H1 (cell line): Measurements from ENCODE around the gene SAMM50. TPM values are rescaled to one million over a fixed set of nuclear protein-coding genes. Genes with fewer than 3 reads are reported as not detected.

Source experiments
- CTCF ChIA-PET: fragments of 300-600 bp; sonication (Branson Sonifier 250); formaldehyde crosslinking; loops from one replicate; lab custom pipeline; 2021; ENCODE audit not compliant: partially characterized antibody; lab: Charles Lee
- POLR2A ChIA-PET: fragments of 300-600 bp; sonication (Branson Sonifier 250); formaldehyde crosslinking; loops from one replicate; lab custom pipeline; 2021; ENCODE audit warnings: inconsistent platforms; ENCODE audit not compliant: partially characterized antibody; lab: Charles Lee
- DNase-seq, 2 experiments: peaks; one replicate each; pipeline versions ENCODE4 v3.0.0 to v3.0.0-alpha.2; 2010 to 2022; ENCODE audit warnings: low spot score in 2 of 2, low read depth in 1 of 2, mixed read lengths in 1 of 2
- FAIRE-seq: peaks from 2 replicates; lab custom pipeline; 2011; peaks lifted over from hg19 to GRCh38; lab: Jason Lieb, UNC
- H2AFZ ChIP-seq: 2 replicates; pipeline ENCODE4 v1.8.1; 2012; ENCODE audit warnings: low read length, inconsistent platforms
- H2AK5ac ChIP-seq: 2 replicates; pipeline ENCODE4 v1.6.1; 2013; ENCODE audit warnings: low read depth, low read length
- H2BK120ac ChIP-seq: replicated peaks from 2 replicates; pipeline ENCODE3; 2013; ENCODE audit warnings: low read depth, low read length, inconsistent platforms
- H2BK12ac ChIP-seq: 2 replicates; pipeline ENCODE4 v1.6.1; 2013; ENCODE audit warnings: low read depth, low read length
- H2BK15ac ChIP-seq: 2 replicates; pipeline ENCODE4 v1.6.1; 2013; ENCODE audit warnings: low read length
- H2BK20ac ChIP-seq: 2 replicates; pipeline ENCODE4 v1.6.1; 2013; ENCODE audit warnings: low read length
- H2BK5ac ChIP-seq: 2 replicates; pipeline ENCODE4 v1.6.1; 2013; ENCODE audit warnings: low read depth, low read length
- H3K14ac ChIP-seq: 2 replicates; pipeline ENCODE4 v1.6.1; 2013; ENCODE audit warnings: inconsistent platforms; ENCODE audit not compliant: insufficient read length
- H3K18ac ChIP-seq: 2 replicates; pipeline ENCODE4 v1.6.1; 2013; ENCODE audit warnings: low read length; ENCODE audit errors: extremely low read depth
- H3K23ac ChIP-seq: 2 replicates; pipeline ENCODE4 v1.6.1; 2013; ENCODE audit warnings: inconsistent platforms; ENCODE audit not compliant: insufficient read length
- H3K23me2 ChIP-seq: 2 replicates; pipeline ENCODE4 v1.6.1; 2013; ENCODE audit warnings: low read depth, low read length
- H3K27ac ChIP-seq: 2 replicates; pipeline ENCODE4 v1.6.1; 2011; ENCODE audit warnings: low read depth, low read length, inconsistent platforms
- H3K27me3 ChIP-seq, 4 experiments: replicated peaks in 1 of 4; 1 replicate in 1 of 4; 2 replicates in 3 of 4; pipeline versions ENCODE4 v1.6.1 to v1.8.1; 2011 to 2013; ENCODE audit warnings: low read length in 3 of 4, mild to moderate bottlenecking in 3 of 4, inconsistent platforms in 2 of 4, mixed read lengths in 2 of 4, moderate library complexity in 1 of 4; ENCODE audit not compliant: control insufficient read depth in 3 of 4, insufficient read depth in 3 of 4; ENCODE audit errors: extremely low read depth in 1 of 4
- H3K36me3 ChIP-seq, 4 experiments: 2 replicates each; pipeline versions ENCODE4 v1.6.1 to v1.8.1; 2011 to 2013; ENCODE audit warnings: mild to moderate bottlenecking in 4 of 4, low read length in 3 of 4, moderate library complexity in 2 of 4, control low read depth in 1 of 4, inconsistent platforms in 1 of 4; ENCODE audit not compliant: insufficient read depth in 4 of 4, control insufficient read depth in 2 of 4
- H3K4ac ChIP-seq: replicated peaks from 2 replicates; pipeline ENCODE3; 2013; ENCODE audit warnings: low read length, low read depth, mixed read lengths, inconsistent platforms; ENCODE audit not compliant: insufficient read length
- H3K4me1 ChIP-seq, 4 experiments: replicated peaks in 1 of 4; 1 replicate in 1 of 4; 2 replicates in 3 of 4; pipeline versions ENCODE4 v1.6.1 to v1.8.1; 2011 to 2013; ENCODE audit warnings: low read length in 3 of 4, inconsistent platforms in 2 of 4, mixed read lengths in 1 of 4; ENCODE audit not compliant: insufficient read depth in 4 of 4, control insufficient read depth in 3 of 4
- H3K4me2 ChIP-seq, 2 experiments: 2 replicates each; pipeline versions ENCODE4 v1.6.1 to v1.8.1; 2011 to 2013; ENCODE audit warnings: low read depth in 2 of 2, low read length in 2 of 2, control low read depth in 1 of 2, inconsistent platforms in 1 of 2, mild to moderate bottlenecking in 1 of 2; ENCODE audit not compliant: insufficient read depth in 1 of 2
- H3K4me3 ChIP-seq, 4 experiments: fragments of 200-600, 300-600 bp in 1 of 4; sonication (generic), shearing (Covaris generic), sonication (Bioruptor Twin) in 1 of 4; 2 replicates each; pipeline versions ENCODE4 v1.5.1 to v1.8.1; 2011 to 2016; ENCODE audit warnings: low read length in 4 of 4, low read depth in 3 of 4, control low read depth in 2 of 4, inconsistent platforms in 2 of 4, mild to moderate bottlenecking in 2 of 4, mixed read lengths in 1 of 4, moderate library complexity in 1 of 4; ENCODE audit not compliant: insufficient read depth in 2 of 4; ENCODE audit errors: extremely low read depth in 1 of 4
- H3K56ac ChIP-seq: replicated peaks from 2 replicates; pipeline ENCODE3; 2013; ENCODE audit warnings: low read depth, mild to moderate bottlenecking, mixed read lengths, low read length, inconsistent platforms; ENCODE audit not compliant: insufficient read length
- H3K79me1 ChIP-seq: 2 replicates; pipeline ENCODE4 v1.6.1; 2013; ENCODE audit warnings: low read depth, low read length, control low read depth
- H3K79me2 ChIP-seq, 2 experiments: 2 replicates each; pipeline versions ENCODE4 v1.6.1 to v1.8.1; 2012 to 2013; ENCODE audit warnings: low read length in 2 of 2, mild to moderate bottlenecking in 2 of 2, inconsistent platforms in 1 of 2; ENCODE audit not compliant: insufficient read depth in 2 of 2, control insufficient read depth in 1 of 2
- H3K9ac ChIP-seq, 4 experiments: replicated peaks in 1 of 4; 1 replicate in 1 of 4; 2 replicates in 3 of 4; pipeline versions ENCODE4 v1.6.1 to v1.8.1; 2011 to 2013; ENCODE audit warnings: low read depth in 3 of 4, low read length in 3 of 4, control low read depth in 2 of 4, mild to moderate bottlenecking in 2 of 4, moderate library complexity in 2 of 4, inconsistent platforms in 1 of 4; ENCODE audit errors: extremely low read depth in 1 of 4
- H3K9me3 ChIP-seq, 2 experiments: 2 replicates each; pipeline versions ENCODE4 v1.6.1 to v1.8.1; 2012 to 2013; ENCODE audit warnings: mild to moderate bottlenecking in 2 of 2, moderate library complexity in 2 of 2, control low read depth in 1 of 2, inconsistent platforms in 1 of 2, low read depth in 1 of 2, low read length in 1 of 2, mixed read lengths in 1 of 2; ENCODE audit not compliant: insufficient read depth in 2 of 2
- H4K20me1 ChIP-seq, 2 experiments: replicated peaks in 1 of 2; 2 replicates each; pipeline versions ENCODE3 to v1.8.1; 2011 to 2013; ENCODE audit warnings: inconsistent platforms in 2 of 2, low read length in 2 of 2, mild to moderate bottlenecking in 1 of 2; ENCODE audit not compliant: insufficient read depth in 2 of 2, control insufficient read depth in 1 of 2
- H4K5ac ChIP-seq: 2 replicates; pipeline ENCODE4 v1.6.1; 2013; ENCODE audit warnings: low read length, low read depth, mixed read lengths, inconsistent platforms; ENCODE audit not compliant: insufficient read length
- H4K8ac ChIP-seq: 2 replicates; pipeline ENCODE4 v1.8.0; 2013; ENCODE audit warnings: mild to moderate bottlenecking, moderate library complexity, low read length, inconsistent platforms; ENCODE audit not compliant: insufficient read depth; ENCODE audit errors: extremely low read depth
- H4K91ac ChIP-seq: replicated peaks from 2 replicates; pipeline ENCODE3; 2013; ENCODE audit warnings: low read length, mixed read lengths, inconsistent platforms; ENCODE audit not compliant: insufficient read length
- HDAC2 ChIP-seq, 2 experiments: fragments of 300-600 bp in 1 of 2; sonication (generic) in 1 of 2; IDR thresholded peaks; 2 replicates each; pipeline ENCODE4 v1.6.1; 2011 to 2012; ENCODE audit warnings: low read depth in 2 of 2, low read length in 2 of 2, mild to moderate bottlenecking in 2 of 2, moderate library complexity in 2 of 2, borderline replicate concordance in 1 of 2, inconsistent platforms in 1 of 2
- JUN ChIP-seq: IDR thresholded peaks from 2 replicates; pipeline ENCODE4 v1.6.1; 2011; ENCODE audit warnings: low read depth, mild to moderate bottlenecking, improper control_type of control experiment, low read length
- NANOG ChIP-seq: IDR thresholded peaks from 2 replicates; pipeline ENCODE4 v1.6.1; 2011; ENCODE audit warnings: low read length, low read depth, mild to moderate bottlenecking, inconsistent platforms; ENCODE audit not compliant: insufficient read depth, poor library complexity, severe bottlenecking
- RAD21 ChIP-seq, 2 experiments: IDR thresholded peaks in 1 of 2; conservative IDR thresholded peaks in 1 of 2; 2 replicates each; pipeline ENCODE4 v1.6.1; 2011; ENCODE audit warnings: low read depth in 2 of 2, low read length in 2 of 2, improper control_type of control experiment in 1 of 2, inconsistent platforms in 1 of 2, mild to moderate bottlenecking in 1 of 2, moderate library complexity in 1 of 2
- YY1 ChIP-seq: IDR thresholded peaks from 2 replicates; pipeline ENCODE4 v1.6.1; 2011; ENCODE audit warnings: low read depth, mild to moderate bottlenecking, low read length
- WGBS, 2 experiments: shearing (Covaris generic) in 1 of 2; methylation state at CpG; one replicate each; pipeline versions ENCODE4 v1.1.6 to v1.1.7; 2013 to 2015; ENCODE audit warnings: low lambda C conversion rate in 2 of 2, mixed read lengths in 2 of 2, inconsistent platforms in 1 of 2, low coverage in 1 of 2, missing lambda C conversion rate in 1 of 2; ENCODE audit not compliant: insufficient replicate concordance in 2 of 2, insufficient coverage in 1 of 2, insufficient read length in 1 of 2; ENCODE audit errors: extremely low coverage in 1 of 2, missing lambda C conversion rate in 1 of 2; 5-methylcytosine and 5-hydroxymethylcytosine counted together
- polyA plus RNA-seq, 7 experiments: library from polyadenylated mRNA; depleted of rRNA in 3 of 7; stranded (reverse) in 5 of 7; unstranded in 2 of 7; fragments of >200 nt in 5 of 7; fragments of 200-250 nt in 2 of 7; gene quantifications; 1 replicate in 5 of 7; 2 replicates in 1 of 7; 4 replicates in 1 of 7; pipeline versions ENCODE4 v1.2.1 to v1.2.3, GENCODE V29; 2011 to 2013; ENCODE audit warnings: missing spikeins in 2 of 7, mixed read lengths in 2 of 7
- total RNA-seq: library from RNA; stranded (reverse); fragmentation: NEBNext Ultra II Directional; extraction: Animal tissue kit (Norgen Biotek cat#: 25700); gene quantifications from 2 replicates; pipeline ENCODE4 v1.2.1, GENCODE V29; 2021

Gene SAMM50
- total and polyA plus RNA-seq, 2 of the 8 experiments (the other 6 are each of a cell fraction or from before 2014, with no cell fraction given): 45.4 to 70.3 TPM

- no peak for DNase-seq
- CTCF ChIA-PET: interaction anchor here (0.9 to 5.7 kb wide), 8 partner anchors 9 to 629 kb away, joined by 3 to 69 read pairs (median 4); no protein-coding TSS in a partner anchor
- Histone ChIP-seq H2AK5ac (no peak overlapping the region), H4K8ac (no peak overlapping the region), H3K4me2 (no peak overlapping the region), H4K5ac (no peak overlapping the region), H3K4me3 (no peak overlapping the region), H2BK12ac (no peak overlapping the region), H3K14ac (no peak overlapping the region), H3K4ac (no peak overlapping the region), H3K27ac (no peak overlapping the region), H3K9ac (no peak overlapping the region), H2BK5ac (no peak overlapping the region), H3K23me2 (no peaks in the 10 kb centered on the region), H2AFZ (no peak overlapping the region), H3K79me1 (no peaks in the 10 kb centered on the region), H4K91ac (no peak overlapping the region), H3K4me1 (peaks cover 0 to 2% (median 1%) of the 10 kb centered on the region in 4 experiments; a peak in 3 of 7 replicates), H3K79me2 (no peaks in the 10 kb centered on the region), H2BK15ac (no peak overlapping the region), H2BK120ac (no peak overlapping the region), H3K23ac (no peak overlapping the region), H3K36me3 (peaks cover 0 to 13% (median 11%) of the 10 kb centered on the region in 4 experiments; a peak in 5 of 8 replicates), H3K9me3 (no peaks in the 10 kb centered on the region), H3K56ac (no peak overlapping the region), H2BK20ac (no peak overlapping the region), H3K18ac (no peak overlapping the region), H4K20me1 (peaks cover 0 to 9% of the 10 kb centered on the region in 2 experiments), H3K27me3 (no peaks in the 10 kb centered on the region)
- FAIRE-seq: no peak
- POLR2A ChIA-PET: no interaction called here
- 88% methylated on average over 30 of the region's 45 CpGs; no CpG with 5 or more reads in 1 of the 2 experiments for WGBS, 2 experiments
- TF ChIP-seq YY1 (no peak), NANOG (no peak), JUN (no peak), HDAC2 (IDR thresholded peaks at IDR 0.05; ENCODE audit: borderline replicate concordance in 1 of 2, low read depth in 2 of 2, low read length in 2 of 2) (no peak), RAD21 (IDR thresholded peaks at IDR 0.05 in 1 of 2, conservative IDR thresholded peaks at IDR 0.05 in 1 of 2; ENCODE audit: low read depth in 2 of 2, low read length in 2 of 2) (no peak)
These were observed 41.1 kb downstream of the SAMM50 start for GRCh38 chr22:43996170-43996980.
